Inflammatory macrophage treated with lipopolysaccharide for 1 hour (primary cell): ENCODE results near the gene LCN1.
"Not testable (repeated sequence)": the region's sequence is repeated elsewhere in the genome, so short reads cannot be mapped to it uniquely, and the experiment has no call there.

Experiments
- DNase-seq, 2 donors: peaks; one replicate each; pipeline ENCODE4 v3.0.0-alpha.2; 2020 to 2022

The LCN1 gene

DNA sequence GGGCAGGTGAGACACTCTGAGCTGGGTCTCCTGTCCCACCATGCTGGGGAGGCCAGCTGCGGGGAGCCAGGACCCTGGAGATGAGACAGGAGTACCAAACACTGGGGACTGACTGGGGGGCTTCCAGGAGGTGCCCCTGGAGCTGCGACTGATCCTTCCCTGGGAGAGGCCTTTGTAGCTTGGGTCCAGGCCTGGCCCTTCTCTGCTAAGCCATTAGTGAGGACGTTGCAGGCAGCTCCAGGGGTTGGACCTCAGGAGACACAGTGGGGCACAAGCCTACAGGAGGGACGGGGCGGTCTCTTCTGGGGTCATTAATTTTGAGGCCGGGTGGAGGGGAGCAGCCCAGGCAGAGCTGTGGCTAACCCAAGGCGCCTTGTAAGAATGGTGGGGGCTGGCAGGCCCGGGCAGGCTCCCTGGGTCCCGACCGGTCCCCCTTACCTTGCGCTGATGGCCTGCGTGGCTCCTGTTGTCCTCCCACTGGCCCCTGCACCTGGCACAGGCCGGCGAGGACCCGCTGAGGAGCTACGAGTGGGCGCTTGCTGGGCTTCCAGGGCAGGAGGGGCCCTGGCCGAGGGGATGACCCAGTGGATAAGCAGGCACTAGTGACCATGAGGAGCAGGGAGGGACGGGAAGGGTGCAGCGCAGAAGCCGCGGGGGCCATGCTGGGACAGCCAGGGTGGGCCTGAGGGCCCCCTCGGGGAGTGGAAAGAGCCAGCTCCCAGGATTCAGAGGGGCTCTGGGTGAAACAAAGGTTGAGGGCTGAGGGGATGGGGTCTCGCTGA lies 15.6 kb upstream of the LCN1 start:
- no peak for DNase-seq

DNA sequence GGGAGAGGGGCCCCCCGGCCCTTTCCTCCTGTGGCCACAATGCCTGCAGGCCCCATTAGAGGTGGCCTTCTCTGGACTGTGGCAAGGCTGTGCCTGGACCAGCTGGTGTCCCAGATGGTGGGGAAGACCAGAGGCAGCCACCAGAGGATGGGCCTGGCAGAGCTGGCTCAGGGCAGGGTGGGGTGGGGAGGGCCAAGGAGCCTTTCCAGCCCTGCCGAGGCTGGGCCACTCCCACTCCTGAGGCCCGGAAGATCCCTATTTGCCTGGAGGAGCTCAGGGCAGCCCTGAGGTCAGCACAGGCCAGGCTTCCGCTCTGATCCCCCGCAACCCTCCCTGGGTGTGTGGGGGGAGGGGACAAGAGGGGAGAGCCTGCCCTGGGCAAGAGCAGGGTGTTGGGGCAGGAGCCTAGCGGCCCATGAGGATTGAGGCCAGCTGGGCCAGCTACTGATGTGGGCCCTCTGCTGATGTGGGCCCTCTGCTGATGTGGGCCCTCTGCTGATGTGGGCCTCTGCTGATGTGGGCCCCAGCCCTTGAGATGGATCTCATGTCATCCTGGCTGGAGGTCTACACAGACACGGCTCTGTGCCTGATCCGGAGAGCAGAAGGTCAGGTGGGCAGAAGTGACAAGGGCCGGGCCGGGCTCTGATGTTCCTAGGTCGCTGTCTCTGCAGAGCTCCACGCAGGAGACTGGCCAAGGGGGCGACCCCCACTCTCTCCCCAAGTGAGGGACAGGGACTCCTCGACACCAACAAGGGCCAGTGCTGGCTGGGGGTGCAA lies 14.7 kb upstream of the LCN1 start:
- no peak for DNase-seq

DNA sequence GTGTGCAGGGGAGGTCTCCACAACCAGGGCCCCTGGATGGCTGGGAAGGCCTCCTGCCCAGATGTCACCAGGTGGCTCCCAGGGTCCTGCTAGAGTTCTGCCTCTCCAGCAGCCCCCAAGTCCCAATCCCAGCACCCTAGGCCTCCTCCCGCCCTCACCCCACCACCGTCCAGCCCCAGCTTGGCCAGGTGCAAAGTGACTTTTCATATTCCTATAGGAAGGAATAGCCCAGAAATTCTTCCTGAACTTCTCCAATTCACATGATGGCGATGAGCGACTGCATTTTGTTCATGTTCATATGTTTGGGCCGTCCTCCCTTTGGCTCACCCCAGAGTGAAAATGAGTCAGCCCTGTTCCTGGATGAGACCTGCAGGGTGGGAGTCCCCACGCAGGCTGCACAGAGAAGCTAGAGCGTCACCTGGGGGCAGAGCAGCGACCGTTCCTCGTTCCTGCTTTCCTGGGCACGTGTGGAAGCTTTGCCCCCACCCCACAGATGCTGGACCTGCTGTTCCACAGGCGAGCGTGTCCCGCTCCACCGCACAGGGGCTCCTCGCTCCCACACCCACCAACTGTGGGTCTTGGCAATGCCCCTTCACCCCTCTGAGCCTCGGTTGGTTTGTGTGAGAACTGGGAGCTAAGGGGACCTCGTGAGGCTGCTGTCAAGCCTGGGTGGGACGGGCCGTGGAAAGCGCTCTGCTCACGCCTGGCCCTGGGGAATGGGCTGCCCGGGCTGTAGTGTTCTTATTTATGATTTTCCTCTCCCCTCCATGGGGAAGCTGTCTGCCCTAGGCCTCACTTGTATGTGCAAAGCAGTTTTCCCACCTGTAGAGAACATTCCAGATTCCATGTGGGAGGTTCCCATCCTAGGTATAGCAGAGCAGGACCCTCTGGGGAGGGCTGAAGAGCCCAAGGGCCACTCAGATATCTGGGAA lies 13.9 kb upstream of the LCN1 start:
- DNase-seq = no peak

- DNase-seq = no peak
Measured at GRCh38 chr9:135508211-135508820, 12.9 kb upstream of the LCN1 start.

GRCh38 chr9:135509458-135509857 lies 11.8 kb upstream of the LCN1 start:
- DNase-seq = no peak

- DNase-seq = no peak
Measured at GRCh38 chr9:135512241-135512603, 9.0 kb upstream of the LCN1 start.

- DNase-seq = no peak
Measured at GRCh38 chr9:135512904-135513303, 8.3 kb upstream of the LCN1 start.

DNA sequence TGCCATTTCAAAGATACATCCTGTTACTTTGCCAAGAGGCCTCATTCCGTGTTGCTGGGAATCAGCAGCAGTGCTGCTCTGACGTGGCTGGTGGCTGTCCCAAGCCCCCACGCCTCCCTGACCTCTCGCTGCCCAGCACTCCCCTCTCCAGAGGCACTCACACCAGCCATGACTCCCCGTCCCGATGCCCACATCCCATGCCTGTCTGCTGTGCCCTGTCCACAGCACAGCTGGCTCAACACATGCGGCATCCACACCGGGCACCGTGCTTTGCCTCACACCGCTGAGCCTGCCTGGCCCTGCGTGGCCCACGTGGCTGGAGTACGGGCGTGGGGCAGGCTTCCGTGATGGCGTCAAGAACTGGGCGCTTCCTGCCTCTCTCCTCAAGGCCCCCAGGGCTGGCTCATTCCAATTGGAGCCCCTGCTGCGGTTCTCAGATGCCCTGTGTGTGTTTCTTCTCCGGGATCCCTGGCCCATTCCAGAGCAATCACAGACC lies 7.8 kb upstream of the LCN1 start:
- no peak for DNase-seq

GRCh38 chr9:135513906-135514305 lies 7.3 kb upstream of the LCN1 start:
- not testable (repeated sequence) for DNase-seq

DNA sequence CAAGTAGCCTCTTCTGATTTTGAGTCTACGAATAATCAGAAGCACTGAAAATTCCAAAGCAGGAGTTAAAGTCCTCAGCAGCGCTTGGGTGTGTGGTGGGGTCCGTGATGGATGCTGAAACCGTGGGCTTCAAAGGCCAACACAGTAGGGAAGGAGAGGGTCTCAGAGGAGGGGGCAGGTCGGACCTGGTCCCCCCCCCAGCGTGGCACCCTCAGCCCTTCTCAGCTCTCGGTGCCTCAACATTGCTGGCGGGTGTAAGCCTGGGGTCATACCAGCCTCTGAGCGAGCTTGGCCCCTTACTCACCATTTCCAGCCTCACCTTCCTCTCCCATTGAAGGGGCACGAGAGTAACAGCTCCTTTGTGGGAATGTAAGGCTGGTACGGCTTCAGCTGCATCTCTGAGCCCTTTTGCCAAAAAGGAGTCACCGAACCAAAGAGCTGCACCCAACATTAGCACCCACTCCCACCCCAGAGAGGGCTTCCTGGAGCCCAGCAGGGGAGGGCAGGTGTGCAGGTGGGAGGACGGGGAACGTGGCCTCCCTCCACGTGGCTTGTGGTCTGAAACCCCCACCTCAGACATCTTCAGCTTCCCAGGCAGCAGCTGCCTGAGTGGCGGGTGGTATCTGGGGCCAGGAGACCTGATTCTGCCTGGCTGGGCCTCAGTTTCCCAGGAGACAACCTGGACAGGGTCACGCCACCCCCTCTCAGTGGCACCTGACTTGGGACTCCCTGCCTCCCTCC lies 6.7 kb upstream of the LCN1 start:
- DNase-seq = no peak

DNA sequence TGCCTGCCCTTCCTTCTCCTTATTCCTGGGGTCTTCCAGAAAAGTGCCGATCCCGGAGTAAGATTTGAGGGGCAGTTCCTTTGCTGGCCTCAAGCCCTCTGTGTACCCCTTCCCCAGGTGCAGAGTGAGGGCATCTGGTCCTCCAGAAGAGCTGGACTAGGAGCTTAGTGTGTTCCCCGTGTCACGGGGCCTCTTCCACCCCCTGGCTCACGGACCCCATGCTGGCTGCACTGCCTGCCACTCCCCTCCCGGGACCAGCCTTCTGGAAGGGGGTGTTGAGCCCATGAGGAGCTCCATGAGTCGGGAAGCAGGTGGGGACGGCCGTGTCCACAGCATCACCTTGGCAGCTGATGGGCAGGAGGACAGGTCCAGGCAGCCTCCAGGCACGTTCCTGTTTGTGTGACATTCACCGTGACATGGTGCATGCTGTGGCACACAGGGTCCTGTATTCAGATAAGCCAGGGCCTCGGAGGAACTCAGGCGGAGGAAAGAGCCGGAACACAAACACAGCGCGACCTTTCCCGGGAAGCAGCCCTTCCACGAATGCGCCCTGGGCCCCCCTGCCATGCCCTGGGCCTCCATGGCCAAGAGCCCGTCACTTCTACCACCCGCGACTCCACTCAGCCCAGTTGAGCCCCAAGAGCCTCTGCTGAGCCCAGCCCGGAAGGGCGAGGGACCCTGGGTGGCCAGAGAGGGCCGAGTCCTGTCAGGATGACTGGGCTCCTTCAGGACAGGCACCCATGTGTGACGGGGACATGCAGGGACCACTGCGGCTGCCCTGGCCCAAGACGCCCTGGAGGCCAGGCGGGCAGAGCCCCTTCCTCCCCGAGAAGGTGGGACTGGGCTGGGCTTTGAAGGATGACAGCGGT lies 5.9 kb upstream of the LCN1 start:
- no peak for DNase-seq

- no peak for DNase-seq
Measured at GRCh38 chr9:135516132-135516860, 4.9 kb upstream of the LCN1 start.

- DNase-seq = no peak
Measured at GRCh38 chr9:135517407-135517822, 3.8 kb upstream of the LCN1 start.

- DNase-seq = no peak
Measured at GRCh38 chr9:135519179-135519971, 1.9 kb upstream of the LCN1 start.

DNA sequence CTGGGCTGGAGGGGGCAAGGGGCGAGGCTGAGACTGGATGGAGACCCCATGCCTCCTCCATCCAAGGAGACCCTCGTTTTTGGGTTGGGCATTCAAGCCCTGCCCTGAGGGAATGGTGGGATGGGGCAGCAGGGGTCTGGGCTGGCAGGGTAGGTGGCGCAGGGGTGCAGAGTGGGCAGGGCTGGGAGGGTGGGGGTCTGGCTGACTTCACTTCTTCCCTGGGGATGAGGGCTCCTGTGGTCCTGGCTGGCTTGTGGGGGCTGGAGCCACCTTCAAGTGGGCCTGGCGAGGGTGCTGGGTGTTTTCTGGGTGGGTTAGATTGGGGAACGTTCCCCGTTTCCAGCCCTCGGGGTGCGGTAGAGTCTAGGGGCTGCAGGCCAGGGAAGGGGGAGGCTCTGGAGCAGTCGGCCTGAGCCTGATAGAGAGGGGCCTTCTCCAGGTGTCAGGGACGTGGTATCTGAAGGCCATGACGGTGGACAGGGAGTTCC lies 412 bp downstream of the LCN1 start:
- no peak for DNase-seq

DNA sequence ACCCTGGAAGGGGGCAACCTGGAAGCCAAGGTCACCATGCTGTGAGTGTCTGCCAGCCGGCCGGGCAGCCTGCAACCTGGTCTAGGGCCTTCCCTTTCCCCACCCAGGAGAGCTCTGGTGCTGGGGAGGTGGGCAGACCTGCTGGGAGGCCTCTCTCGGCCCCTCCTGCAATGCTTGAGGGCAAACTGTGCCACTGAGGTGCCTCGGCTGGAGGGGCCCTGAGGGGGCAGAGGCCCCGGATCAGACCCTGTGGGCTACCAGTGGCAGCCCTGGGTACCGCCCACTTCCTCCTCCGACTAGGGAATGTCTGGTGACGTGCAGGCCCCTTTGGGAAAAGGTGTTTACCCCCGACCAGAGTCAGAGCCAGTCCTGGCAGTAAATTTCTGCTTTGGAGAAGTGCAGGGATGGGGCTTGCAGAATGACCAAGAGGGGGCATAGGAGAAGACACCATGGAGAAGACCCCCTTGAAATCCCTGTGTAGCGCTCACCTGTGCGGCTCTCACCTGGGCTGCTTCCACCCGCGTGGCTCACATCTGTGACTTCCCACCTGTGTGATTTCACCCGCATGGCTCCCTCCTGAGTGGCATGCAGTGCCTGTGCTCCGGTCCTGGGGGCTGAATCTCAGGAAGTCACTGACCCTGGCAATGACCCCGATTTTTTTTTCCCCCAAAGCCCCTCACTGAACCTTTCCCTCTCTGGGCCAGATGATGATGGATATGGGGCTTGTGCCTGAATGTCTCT lies 1.1 kb downstream of the LCN1 start:
- no peak for DNase-seq

DNA sequence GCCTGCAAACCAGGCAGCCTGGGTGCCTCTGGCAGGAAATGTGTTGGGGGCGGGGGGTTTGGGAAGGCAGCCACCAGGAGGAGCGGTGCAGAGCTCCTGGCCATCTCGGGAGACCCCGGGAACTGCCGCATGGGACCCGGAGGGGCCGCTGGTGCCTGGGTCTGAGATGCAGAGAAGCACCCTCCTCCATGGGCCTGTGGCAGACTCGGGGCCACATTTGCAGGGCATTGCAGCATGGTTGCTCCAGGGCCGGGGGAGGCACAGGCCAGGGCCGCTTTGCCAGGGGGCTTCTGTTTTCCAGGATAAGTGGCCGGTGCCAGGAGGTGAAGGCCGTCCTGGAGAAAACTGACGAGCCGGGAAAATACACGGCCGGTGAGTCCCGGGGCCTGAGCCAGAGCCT lies 1.7 kb downstream of the LCN1 start:
- no peak for DNase-seq

DNA sequence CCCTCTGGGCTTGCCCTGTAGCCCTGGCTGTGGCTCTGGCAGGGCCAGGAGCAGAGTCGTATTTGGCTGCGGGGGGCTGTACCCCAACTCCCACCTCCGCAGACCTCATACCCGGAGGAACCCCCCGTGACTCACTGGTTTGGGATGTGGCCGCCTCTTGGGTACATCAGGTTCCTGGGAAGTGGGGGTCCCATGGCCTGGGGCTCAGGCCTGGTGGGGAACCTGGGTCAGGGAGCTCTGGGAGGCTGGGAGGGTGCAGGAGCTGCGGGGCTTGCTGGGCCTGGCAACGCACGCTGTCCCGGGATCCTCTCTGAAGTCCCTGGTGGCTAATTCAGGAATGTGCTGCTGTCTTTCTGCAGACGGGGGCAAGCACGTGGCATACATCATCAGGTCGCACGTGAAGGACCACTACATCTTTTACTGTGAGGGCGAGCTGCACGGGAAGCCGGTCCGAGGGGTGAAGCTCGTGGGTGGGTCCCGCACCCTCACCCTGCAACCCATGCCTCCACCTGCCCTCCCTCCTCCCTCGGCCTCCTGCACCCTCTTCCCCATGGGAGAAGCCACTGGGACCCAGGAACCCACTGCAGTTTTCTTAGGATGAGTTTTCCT lies 2.4 kb downstream of the LCN1 start:
- DNase-seq = no peak
